ENCODE data around the gene TADA3. TPM values are rescaled to one million over a fixed set of nuclear protein-coding genes. Genes with fewer than 3 reads are reported as not detected.

The TADA3 gene
- 10 to 100 TPM; 44.2 to 48.8 TPM for total RNA-seq
- long read RNA-seq, donor 1, transcript TADA3-201 (9 exons, 2,355 nt), result major isoform, 22 of 33 reads
- long read RNA-seq, donor 1, partial matches to known transcripts, result 9 of 33 reads
- long read RNA-seq, donor 1, other reads (novel, unspliced or antisense), result 2 of 33 reads
- long read RNA-seq, donor 2, transcript TADA3-201 (9 exons, 2,355 nt), result major isoform, 107 of 130 reads
- long read RNA-seq, donor 2, partial matches to known transcripts, result 12 of 130 reads
- long read RNA-seq, donor 2, other reads (novel, unspliced or antisense), result 9 of 130 reads

DNA sequence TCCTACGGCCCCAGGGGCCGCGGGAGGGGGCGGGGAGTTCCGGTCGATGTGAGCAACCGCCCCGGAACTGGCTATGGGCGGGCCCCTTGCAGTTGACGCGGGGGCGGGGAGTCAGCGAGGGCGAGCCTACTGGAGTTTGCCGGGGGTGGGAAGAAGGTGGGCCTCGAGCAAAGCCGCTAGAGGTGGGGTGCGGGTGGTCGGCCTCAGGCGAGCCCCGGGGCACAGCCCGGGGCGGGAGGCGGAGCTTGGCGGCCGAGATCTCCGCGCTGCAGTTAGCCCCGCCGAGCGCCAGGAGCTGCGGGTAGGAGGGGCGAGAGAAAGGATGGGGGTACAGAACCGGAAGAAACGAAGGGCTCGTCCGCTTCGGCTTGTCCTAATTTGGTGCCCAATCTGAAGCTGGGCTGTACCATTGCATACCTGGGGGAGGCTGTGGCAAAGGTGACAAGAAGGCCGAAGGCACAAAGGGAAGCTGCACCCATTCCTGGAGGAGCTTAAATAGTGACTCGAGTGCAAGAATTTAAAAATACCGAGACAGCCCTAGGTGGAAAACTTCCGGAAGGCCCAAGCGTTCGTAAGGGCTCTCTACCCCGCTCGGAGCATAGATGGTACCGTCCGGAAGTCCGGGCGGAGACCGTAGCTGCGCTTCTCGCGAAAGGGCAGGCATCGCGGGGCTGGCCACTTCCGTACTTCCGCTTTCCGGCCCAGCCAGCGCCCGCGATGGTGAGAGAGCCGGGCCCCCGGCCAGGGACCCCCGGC lies at the start of gene TADA3, which contains the start of gene ARPC4:
Gene TADA3 (minus strand): TSS at position 69 of the 756 bp plus-strand sequence. CDS start 1,007 bp downstream, outside the sequence.
Gene ARPC4 (plus strand): TSS at position 678 of the 756 bp plus-strand sequence. CDS start 40 bp downstream, at position 718.
- DNase-seq (ENCODE audit: low spot score), result peak; percentile 98
- intact Hi-C loops (cut with DNase I), result no loop called here

GRCh38 chr3:9841015-9841414 lies 48.7 kb upstream of the TADA3 start:
- DNase-seq (ENCODE audit: low spot score), result no peak
- intact Hi-C loops (cut with DNase I), result loop anchor here in 1 of 2 donors (5.0 kb wide), 1 partner anchor 76 kb away; the partner anchor contains the start of gene IL17RC

- intact Hi-C loops (cut with DNase I), result no loop called here
These were observed 46.6 kb upstream of the TADA3 start for GRCh38 chr3:9838856-9839255.

DNA sequence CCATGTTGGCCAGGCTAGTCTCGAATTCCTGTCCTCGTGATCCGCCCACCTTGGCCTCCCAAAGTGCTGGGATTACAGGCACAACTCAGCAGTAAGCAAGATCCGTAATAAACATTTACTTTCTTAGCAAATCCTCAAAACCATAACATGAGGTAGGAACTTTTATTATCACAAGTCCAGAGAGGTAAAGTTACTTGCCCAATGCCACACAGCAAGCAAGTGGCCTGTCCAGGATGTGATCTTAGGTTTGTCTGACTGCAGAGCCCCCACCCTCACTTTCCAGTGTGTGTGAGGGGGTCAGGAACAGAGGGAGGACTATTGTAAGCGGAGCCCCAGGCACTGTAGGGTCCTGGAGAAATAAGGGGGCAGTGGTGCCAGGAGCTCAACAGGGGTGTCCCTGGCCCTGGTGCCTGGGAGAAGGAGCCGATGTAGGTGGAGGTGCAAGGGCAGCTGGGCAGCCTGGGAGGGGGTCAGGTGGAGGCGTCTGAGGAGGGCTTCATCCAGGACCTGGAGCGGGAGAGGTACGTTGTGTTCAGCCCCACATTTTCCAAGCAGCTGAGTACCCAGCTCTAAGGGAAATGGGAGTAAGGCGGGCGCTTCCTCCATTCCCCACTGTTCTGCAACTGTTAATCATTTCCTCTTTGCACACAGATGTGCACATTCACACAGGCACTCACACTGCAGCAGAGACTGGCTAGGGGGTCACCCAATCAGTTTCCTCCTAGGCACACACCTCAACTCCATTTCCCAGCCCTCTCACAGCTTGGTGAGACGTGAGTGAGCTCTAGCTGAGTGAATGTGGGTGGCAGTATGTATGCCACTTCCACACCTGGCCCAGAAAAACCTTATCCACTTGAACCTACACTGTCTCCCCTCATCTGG lies 45.7 kb upstream of the TADA3 start:
- intact Hi-C loops (cut with DNase I), result no loop called here
- DNase-seq (ENCODE audit: low spot score), result peak; percentile 69

More at GRCh38 chr3:9838856-9839255, 46.6 kb upstream of the TADA3 start:
- no peak for DNase-seq (ENCODE audit: low spot score)

- intact Hi-C loops (cut with DNase I), result no loop called here
- peak; percentile 76 for DNase-seq (ENCODE audit: low spot score)
These were observed 42.5 kb upstream of the TADA3 start for GRCh38 chr3:9834520-9835380.

- intact Hi-C loops (cut with DNase I), result no loop called here
- DNase-seq (ENCODE audit: low spot score), result peak; percentile 75
These were observed 40.8 kb upstream of the TADA3 start for GRCh38 chr3:9833078-9833477.

- no peak for DNase-seq (ENCODE audit: low spot score)
These were observed 39.0 kb upstream of the TADA3 start for GRCh38 chr3:9831253-9831652.

DNA sequence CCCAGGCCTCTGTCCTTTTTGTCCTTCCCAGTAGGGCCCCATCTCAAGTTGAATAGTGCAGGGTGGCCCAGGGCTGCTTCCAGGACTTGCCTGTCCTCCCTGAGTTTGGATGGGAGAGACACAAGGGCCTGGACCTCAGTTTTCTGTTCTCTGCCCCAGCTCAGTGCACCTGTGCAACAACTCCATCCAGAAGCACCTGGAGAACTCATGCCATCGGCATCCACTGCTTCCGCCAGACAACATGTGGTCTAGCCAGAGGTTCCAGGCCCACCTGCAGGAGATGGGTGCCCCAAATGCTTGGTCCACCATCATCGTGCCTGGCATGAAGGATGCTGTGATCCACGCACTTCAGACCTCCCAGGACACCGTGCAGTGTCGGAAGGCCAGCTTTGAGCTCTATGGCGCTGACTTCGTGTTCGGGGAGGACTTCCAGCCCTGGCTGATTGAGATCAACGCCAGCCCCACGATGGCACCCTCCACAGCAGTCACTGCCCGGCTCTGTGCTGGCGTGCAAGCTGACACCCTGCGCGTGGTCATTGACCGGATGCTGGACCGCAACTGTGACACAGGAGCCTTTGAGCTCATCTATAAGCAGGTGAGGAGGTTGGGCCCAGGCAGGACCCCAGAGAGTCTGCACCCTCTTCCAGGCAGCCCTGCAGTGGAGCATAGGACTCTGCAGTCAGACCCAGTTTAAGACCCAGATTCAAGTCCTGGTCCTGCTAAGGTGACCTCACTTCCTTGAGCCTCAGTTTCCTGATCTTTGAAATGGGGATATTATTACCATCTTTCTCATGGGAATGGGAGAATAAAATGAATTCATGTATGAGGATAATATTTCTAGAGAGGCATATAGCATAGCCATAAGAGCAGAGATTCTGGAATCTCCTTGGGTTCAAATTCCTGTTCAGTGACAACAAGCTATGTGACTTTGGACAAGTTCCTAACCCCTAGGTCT lies 36.8 kb upstream of the TADA3 start:
- intact Hi-C loops (cut with DNase I), result no loop called here
- peak; percentile 72 for DNase-seq (ENCODE audit: low spot score)

More at GRCh38 chr3:9831253-9831652, 39.0 kb upstream of the TADA3 start:
- intact Hi-C loops (cut with DNase I), result no loop called here

DNA sequence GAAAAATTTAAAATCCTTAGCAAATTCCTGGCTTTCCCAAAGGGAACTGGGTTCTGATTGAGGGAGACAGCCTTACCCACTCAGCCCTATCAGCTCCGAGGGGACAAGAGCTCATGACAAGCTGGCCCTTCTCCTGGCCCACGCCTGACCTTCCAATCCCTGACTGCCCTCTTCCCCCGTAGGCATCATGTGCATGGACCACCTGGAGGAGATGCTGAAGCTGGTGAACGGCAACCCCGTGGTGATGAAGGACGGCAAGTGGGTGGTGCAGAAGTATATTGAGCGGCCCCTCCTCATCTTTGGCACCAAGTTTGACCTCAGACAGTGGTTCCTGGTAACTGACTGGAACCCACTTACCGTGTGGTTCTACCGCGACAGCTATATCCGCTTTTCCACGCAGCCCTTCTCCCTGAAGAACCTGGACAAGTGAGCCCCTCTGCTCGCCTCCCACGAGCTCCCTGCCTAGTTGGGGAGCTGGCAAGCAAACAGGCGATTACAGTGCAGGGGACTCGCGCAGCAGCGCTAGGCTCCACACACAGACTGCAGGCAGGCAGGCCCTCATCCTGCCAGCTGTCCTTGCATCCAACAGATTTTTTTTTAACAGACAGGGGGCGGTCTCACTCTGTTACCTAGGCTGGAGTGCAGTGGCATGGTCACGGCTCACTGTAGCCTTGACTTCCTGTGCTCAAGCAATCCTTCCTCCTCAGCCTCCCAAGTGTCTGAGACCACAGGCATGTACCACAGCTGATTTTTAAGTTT lies 34.7 kb upstream of the TADA3 start:
- DNase-seq (ENCODE audit: low spot score), result peak; percentile 46
- intact Hi-C loops (cut with DNase I), result no loop called here

- no peak for DNase-seq (ENCODE audit: low spot score)
- intact Hi-C loops (cut with DNase I), result no loop called here
These were observed 33.3 kb upstream of the TADA3 start for GRCh38 chr3:9825451-9826040.

DNA sequence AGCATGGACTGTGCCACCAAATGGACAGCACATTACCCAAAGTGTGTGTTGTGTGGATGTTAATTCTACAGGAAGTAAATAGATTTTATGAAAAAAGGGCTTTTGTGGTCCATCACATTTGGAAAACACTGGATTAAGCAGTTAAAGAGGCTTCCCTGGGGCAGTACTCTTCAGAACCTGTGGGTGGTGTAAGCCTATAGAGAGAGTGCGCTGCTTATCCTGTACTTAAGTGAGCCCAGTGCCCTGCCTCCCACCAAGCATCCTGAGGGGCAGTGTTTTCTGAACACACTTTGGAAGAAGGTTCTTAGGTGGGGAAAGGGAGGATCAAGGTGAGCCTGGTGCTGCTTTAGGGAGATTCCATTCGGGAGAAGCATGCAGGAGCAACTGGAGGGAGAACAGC lies 28.7 kb upstream of the TADA3 start:
- intact Hi-C loops (cut with DNase I), result no loop called here
- no peak for DNase-seq (ENCODE audit: low spot score)

GRCh38 chr3:9820543-9820942 lies 28.3 kb upstream of the TADA3 start:
- no peak for DNase-seq (ENCODE audit: low spot score)
- intact Hi-C loops (cut with DNase I), result no loop called here

DNA sequence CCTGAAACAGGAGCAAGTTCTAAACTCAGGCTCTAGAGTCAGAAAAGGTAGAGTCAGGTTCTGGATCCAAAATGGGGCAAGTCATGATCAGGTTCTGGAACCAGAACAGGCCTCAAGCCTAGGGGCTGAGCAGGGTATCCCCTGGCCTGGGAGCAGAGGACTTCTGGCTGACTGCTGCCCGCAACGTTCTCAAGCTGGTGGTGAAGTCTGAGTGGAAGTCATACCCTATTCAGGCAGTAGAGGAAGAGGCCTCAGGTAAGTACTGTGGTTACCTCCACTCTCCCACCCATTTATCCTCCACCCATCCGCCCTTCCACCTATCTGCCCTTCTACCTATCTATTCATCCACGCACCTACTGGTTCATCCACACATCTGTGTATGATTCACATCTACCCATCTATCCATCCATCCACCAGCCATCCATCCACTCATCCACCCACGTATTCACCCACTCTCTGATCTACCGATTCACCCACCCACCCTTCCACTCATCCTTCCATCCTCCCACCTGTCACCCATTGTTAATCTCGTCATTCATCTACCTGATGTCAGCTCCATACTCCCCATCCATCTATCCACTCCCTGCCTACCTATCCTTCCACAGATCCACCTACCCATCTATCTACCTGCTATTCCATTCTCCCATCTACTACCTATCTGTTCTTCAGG lies 26.5 kb upstream of the TADA3 start:
- DNase-seq (ENCODE audit: low spot score), result no peak
- intact Hi-C loops (cut with DNase I), result no loop called here

- intact Hi-C loops (cut with DNase I), result no loop called here
- no peak for DNase-seq (ENCODE audit: low spot score)
These were observed 25.2 kb upstream of the TADA3 start for GRCh38 chr3:9817436-9817835.

- DNase-seq (ENCODE audit: low spot score), result no peak
- intact Hi-C loops (cut with DNase I), result no loop called here
These were observed 23.7 kb upstream of the TADA3 start for GRCh38 chr3:9815986-9816385.

All from posterior vena cava (tissue), 2 donors.